HG02938 (cell line): Measurements from ENCODE around the gene OPRL1.

Experiments used
- ATAC-seq: cut with Tn5 transposase; IDR thresholded peaks from one replicate; pipeline ENCODE4 v1.9.1; 2021; ENCODE audit warnings: mild to moderate bottlenecking, moderate library complexity; ENCODE audit not compliant: unreplicated experiment

The OPRL1 gene

GRCh38 chr20:64139199-64140060 is 59.5 kb downstream of the OPRL1 start:
- no peak for ATAC-seq

- no peak for ATAC-seq
Observed at GRCh38 chr20:64140061-64140931, 60.4 kb downstream of the OPRL1 start.

DNA sequence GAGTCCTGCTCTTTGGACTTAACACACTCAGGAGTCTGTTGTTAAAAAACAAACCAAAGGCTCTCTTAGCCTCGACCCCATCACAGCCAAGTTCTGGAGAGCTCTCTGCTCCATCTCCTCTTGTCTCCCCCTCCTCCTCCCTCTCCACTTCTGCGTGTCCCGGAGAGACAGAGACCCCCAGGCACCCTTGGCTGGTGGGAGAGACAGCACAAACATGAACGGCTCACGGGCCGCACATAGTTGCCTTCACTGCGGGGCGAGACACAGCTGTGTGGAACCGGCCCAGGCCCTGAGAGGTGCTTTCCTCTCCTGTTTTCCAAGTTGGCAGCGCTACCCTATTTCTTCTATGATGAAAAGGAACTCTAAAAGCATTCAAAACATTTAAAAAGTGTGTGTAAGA is 61.1 kb downstream of the OPRL1 start:
- ATAC-seq = no peak

DNA sequence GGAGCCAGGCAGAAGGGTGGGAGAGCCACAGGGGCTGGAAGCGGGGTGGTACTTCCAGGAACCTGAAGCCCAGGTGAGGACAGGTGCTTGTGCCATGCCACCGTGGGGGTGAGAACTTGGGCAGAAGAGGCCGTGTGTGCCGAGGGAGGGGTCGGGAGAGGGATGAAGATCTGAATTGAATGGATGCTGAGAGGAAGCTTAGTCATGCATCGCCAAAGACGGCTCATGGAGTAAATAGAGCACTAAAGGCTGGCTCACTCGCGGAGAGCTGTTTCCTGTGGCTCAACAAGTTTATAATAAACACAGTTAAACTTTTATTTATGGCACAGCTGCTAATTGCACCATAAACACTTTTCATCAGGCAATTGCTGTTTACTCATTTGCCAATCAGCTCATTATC is 62.7 kb downstream of the OPRL1 start:
- no peak for ATAC-seq

DNA sequence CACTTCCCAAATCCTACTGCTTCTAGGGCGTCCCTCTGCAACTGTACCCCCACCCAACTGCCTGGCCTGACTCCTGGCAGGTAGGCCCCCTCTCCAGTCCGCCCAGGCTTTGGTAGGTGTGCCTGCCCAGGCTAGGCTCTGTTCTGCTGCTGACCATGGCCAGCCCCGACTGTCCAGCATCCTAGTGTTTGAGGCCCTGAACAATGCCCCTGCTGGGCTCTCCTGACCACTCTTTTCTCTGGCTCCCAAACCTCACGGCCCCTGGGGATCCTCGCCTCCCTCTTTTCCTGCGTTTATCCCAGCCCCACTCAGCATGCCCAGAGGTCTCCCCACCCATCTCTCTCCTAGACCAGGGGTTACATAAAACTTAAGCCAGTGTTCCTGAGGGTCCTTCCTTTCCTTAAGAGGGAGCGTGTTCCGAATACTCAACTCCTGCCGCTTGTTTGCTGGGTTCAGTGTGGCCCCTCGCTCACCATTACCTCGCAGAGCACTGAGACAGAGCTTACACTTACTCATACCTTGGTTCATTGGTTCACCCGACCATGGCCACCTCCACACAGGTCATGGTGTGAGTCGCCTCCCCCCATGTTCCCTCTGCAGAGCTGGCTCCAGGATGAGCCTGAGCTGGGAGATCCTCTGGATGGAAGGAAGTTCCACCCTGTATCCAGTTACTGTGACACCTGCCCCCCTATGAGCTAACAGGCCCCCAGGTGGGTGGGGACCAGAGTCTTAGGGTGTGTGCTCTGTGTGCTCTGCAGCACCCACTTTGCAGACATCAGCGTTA is 63.3 kb downstream of the OPRL1 start:
- ATAC-seq = no peak

DNA sequence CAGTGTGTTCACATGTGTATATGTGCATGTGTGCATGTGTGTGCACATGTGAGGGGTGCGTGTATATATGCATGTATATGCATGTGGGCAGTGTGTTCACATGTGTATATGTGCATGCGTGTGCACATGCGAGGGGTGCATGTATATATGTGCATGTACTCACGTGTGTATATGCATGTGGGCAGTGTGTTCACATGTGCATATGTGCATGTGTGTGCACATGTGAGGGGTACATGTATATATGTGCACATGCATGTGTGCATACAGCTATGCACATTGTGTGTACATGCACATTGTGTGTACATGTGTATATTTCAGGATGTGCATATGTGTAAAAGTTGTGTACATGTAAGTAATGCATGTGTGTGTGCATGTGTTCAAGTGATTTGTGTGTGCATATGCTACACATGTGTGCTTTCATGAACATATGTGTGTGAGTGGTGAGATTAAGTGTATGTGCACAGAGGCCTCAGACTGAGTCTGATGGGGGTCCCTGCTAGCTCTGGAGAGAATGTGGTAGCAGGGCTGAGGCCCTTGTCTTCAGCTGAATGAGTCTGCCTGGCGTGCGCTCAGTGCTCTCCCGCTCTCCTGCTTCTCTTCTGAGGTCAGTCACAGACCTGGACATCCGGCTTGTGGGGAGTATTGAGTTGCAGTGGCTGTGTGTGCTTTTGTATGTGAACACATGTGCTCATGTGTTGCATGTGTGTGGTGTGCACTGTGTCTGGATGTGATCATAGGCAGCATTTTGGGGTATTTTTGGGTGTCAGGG is 64.4 kb downstream of the OPRL1 start:
- no peak for ATAC-seq

DNA sequence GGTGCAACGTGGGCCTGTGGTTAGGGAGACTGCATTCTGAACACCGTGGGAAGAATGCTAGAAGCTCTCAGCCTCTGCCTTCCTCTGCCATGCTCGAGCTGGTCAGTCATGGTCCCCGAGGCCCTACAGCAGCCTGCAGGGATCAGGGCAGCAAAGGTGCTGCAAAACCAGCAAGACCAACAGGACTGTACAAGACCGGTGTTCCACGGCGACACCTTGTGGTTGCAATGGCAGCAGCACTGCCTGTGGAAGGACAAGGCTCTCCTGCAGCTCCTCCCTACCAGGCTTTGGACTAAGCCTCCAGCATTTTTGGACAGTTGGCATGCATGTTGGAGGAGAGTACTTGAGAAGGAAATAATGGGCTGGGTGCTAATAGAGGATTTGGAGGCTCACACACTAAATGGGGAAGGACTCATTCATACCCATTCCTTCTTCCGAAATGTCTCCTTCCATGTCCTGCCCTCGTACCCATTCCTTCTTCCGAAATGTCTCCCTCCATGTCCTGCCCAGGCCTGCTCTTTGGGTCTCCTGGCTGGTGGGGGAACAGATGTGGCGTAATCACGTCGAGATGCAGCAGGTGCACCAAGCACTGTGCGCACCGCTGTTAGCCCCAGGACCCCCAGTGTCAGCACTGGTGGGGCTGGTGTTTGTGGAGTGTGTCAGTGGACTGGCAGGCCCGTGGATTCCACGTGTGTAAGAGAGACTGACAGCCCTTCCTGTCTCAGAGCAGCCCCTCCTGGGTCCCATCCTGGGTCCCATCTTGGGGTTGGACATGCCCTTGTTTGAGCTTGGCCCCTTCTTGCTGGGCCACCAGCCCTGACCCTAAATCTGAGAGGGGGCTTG is 65.8 kb downstream of the OPRL1 start:
- ATAC-seq = no peak

DNA sequence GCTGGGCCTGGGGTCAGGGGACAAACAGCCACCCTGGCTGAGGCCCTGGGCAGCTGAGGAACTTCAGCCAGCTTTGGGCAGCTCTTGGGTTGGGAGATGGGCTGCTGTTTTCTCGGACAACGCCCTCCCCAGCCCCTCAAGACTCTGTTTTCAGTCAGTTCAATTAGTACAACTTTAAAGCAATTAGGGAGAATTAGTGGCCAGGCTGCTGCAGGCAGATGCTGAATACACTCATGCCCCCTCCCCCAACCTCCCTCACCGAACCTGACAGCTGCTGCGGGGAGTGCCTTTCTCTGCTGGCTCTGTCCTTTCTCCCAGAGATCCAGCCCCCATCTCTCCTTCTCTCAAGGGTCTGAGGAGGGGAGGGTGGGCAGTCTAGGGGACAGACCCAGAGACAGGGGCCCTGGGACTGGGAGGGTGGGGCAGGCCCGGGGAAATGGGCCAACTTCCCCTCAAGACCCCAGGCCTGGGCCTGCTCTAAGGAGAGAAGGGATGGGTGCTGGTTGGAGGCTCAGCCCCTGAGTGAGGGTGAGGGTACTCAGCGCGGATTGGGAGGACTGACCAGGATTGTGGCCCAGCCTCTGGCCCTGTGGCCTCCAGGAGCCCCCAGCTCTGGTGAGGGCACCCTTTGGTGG is 66.5 kb downstream of the OPRL1 start:
- no peak for ATAC-seq

DNA sequence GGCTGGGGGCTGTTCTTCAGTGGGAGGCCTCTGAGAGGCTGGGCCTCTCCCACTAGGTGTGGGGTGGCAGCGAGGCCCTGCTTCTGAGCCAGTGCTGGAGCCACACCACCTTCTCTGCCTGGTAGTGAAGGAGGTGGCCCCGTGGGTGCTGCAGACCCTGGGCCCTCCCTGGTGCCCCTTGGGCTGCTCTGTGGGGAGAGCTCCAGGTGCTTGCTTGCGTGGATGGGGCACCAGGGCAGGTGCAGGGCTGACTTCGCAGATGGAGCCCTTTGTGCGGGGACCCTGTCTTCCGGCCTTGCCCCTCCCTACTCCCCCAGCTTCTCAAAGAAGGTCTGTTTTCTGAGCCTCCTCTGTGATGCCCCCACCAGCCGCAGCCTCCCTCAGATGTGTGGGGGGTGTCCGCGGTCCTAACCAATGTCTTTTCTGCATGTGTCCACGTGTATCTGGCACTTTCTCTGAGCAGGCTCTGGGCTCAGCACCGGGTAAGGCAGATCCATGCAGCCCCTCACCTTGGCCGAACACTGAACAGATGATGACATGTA is 67.1 kb downstream of the OPRL1 start:
- no peak for ATAC-seq

GRCh38 chr20:64148581-64148980 is 68.7 kb downstream of the OPRL1 start:
- no peak for ATAC-seq

DNA sequence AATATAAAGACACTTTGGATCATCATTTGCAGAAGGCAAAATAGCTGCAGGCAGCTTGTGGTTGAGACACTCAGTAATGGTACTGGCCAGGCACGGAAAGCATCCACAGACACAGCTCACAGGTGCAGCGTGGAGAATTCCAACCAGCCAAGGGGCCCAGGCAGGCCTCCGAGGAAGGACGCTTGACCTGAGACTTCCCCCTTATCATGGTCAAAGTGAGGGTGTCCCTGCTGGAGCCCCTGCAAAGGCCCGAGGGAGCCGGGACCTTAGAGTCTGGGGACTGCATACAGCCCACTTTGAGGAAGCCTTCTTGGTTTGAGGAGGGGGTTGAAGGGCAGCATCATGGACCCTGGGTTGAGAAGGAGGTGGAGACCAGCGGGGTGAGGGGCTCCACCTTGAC is 69.3 kb downstream of the OPRL1 start:
- ATAC-seq = no peak

DNA sequence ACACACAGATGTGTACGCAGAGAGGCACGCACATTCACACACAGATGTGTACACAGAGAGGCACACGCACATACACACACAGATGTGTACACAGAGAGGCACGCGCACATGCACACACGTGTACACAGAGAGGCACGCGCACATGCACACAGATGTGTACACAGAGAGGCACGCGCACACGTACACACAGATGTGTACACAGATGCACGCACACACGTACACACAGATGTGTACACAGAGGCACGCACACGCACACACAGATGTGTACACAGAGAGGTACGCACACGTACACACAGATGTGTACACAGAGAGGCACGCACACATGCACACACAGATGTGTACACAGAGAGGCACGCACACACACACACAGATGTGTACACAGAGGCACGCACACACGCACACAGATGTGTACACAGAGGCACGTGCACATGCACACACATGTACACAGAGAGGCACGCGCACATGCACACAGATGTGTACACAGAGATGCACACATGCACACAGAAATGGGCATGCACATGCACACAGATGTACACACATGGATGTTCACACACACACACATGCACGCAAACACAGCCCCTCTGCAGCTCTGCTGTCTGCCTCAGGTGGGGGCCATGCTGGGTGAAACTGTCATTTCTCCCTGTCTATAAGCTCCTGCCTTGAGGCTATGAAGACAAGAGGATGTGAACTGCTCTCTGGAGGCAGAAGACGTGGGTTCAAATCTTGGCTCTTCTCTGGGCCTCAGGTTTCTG is 70.1 kb downstream of the OPRL1 start:
- ATAC-seq = no peak
